Smooth muscle cell (in vitro differentiated cells): ENCODE results near the gene INSL3. TPM values are rescaled to one million over a fixed set of nuclear protein-coding genes. Genes with fewer than 3 reads are reported as not detected.

ENCODE experiments used
- DNase-seq: peaks from one replicate; lab custom pipeline; 2025; ENCODE audit not compliant: unreplicated experiment; lab: John Stamatoyannopoulos, UW
- H2AFZ ChIP-seq: fragments of 200-600 bp; sonication (generic); 2 replicates; pipeline ENCODE4 v1.6.0; 2016; ENCODE audit warnings: antibody characterized with exemption, low read depth, mild to moderate bottlenecking
- H3F3A ChIP-seq: fragments of 200-600 bp; sonication (generic); 2 replicates; pipeline ENCODE4 v1.6.0; 2017; ENCODE audit warnings: antibody characterized with exemption, low read depth
- H3K27ac ChIP-seq: fragments of 200-600 bp; sonication (generic); 2 replicates; pipeline ENCODE4 v1.5.1; 2016; ENCODE audit warnings: low read depth, mild to moderate bottlenecking
- H3K27me3 ChIP-seq: fragments of 200-600 bp; sonication (generic); 2 replicates; pipeline ENCODE4 v1.6.1; 2016; ENCODE audit warnings: low read depth, mild to moderate bottlenecking
- H3K36me3 ChIP-seq: fragments of 200-600 bp; sonication (generic); 2 replicates; pipeline ENCODE4 v1.5.1; 2016; ENCODE audit warnings: low read depth
- H3K4me1 ChIP-seq: fragments of 200-600 bp; sonication (generic); 2 replicates; pipeline ENCODE4 v1.5.1; 2016; ENCODE audit warnings: low read depth
- H3K4me2 ChIP-seq: fragments of 200-600 bp; sonication (generic); 2 replicates; pipeline ENCODE4 v1.6.0; 2016; ENCODE audit warnings: mild to moderate bottlenecking
- H3K4me3 ChIP-seq: fragments of 200-600 bp; sonication (generic); 2 replicates; pipeline ENCODE4 v1.5.1; 2016; ENCODE audit warnings: mild to moderate bottlenecking
- H3K79me2 ChIP-seq: fragments of 200-600 bp; sonication (generic); 2 replicates; pipeline ENCODE4 v1.6.0; 2016; ENCODE audit warnings: low read depth, mild to moderate bottlenecking
- H3K9ac ChIP-seq: fragments of 200-600 bp; sonication (generic); 2 replicates; pipeline ENCODE4 v1.6.0; 2016; ENCODE audit warnings: low read depth
- H3K9me3 ChIP-seq: fragments of 200-600 bp; sonication (generic); replicated peaks from 2 replicates; pipeline ENCODE4 v1.5.1; 2016; ENCODE audit warnings: low read depth
- H4K20me1 ChIP-seq: fragments of 200-600 bp; sonication (generic); 2 replicates; pipeline ENCODE4 v1.6.0; 2016; ENCODE audit warnings: low read depth
- CTCF ChIP-seq: fragments of 200-600 bp; sonication (generic); IDR thresholded peaks from 2 replicates; pipeline ENCODE4 v1.5.1; 2017; ENCODE audit warnings: borderline replicate concordance, mild to moderate bottlenecking, antibody characterized with exemption; ENCODE audit not compliant: insufficient read depth, poor library complexity, severe bottlenecking
- WGBS: methylation state at CpG from one replicate; pipeline ENCODE4 v1.1.7; 2016; ENCODE audit warnings: low lambda C conversion rate; 5-methylcytosine and 5-hydroxymethylcytosine counted together
- polyA plus RNA-seq: library from polyadenylated mRNA; unstranded; fragments of >200 nt; fragmentation: Nextera tagmentation; extraction: Ambion mirVana; gene quantifications from 2 replicates; pipeline ENCODE4 v1.2.1, GENCODE V29; 2016
- total RNA-seq: library from RNA; depleted of rRNA; stranded (reverse); fragments of >200 nt; gene quantifications from 2 replicates; pipeline ENCODE4 v1.2.3, GENCODE V29; 2014

INSL3 gene
- total and polyA plus RNA-seq, 2 experiments from 2014 or later = 0.80 to 1.1 TPM

GRCh38 chr19:17794731-17795494 lies 26.4 kb downstream of the INSL3 start, which contains the start of gene B3GNT3:
B3GNT3 (plus strand) TSS chr19:17795138; CDS start chr19:17807808, 12,670 bp downstream.
- Histone ChIP-seq H3K4me1 (no peaks in the 10 kb centered on the region), H3K4me3 (peak within 1 kb of the TSS; percentile 38), H3K27ac (no peak within 1 kb of the TSS), H4K20me1 (no peaks in the 10 kb centered on the region), H3K9me3 (no peaks in the 10 kb centered on the region), H3K79me2 (no peaks in the 10 kb centered on the region), H3K9ac (no peak within 1 kb of the TSS), H3F3A (no peaks in the 10 kb centered on the region), H3K4me2 (peak within 1 kb of the TSS; percentile 59), H2AFZ (no peak within 1 kb of the TSS), H3K36me3 (no peaks in the 10 kb centered on the region), H3K27me3 (peaks cover 36% of the 10 kb centered on the region)
- TF ChIP-seq CTCF = no peak
- 4% methylated on average over 41 of the region's 50 CpGs for WGBS
- no peak for DNase-seq

- H3K27ac ChIP-seq = no peak overlapping the region
- no peaks in the 10 kb centered on the region for H3K79me2 ChIP-seq
- H3K36me3 ChIP-seq = no peaks in the 10 kb centered on the region
- H3K4me3 ChIP-seq = no peak overlapping the region
- H3K4me1 ChIP-seq = no peaks in the 10 kb centered on the region
- H3K9ac ChIP-seq = no peak overlapping the region
- peaks cover 36% of the 10 kb centered on the region for H3K27me3 ChIP-seq
- TF ChIP-seq CTCF = no peak
- H3K9me3 ChIP-seq = no peaks in the 10 kb centered on the region
- no peak overlapping the region for H2AFZ ChIP-seq
- no peak for DNase-seq
- no peaks in the 10 kb centered on the region for H4K20me1 ChIP-seq
- WGBS = 54% methylated on average over 9 of the region's 9 CpGs
- H3F3A ChIP-seq = no peaks in the 10 kb centered on the region
- H3K4me2 ChIP-seq = no peak overlapping the region
These were observed 26.9 kb downstream of the INSL3 start for GRCh38 chr19:17794412-17794730.

- H3K4me2 ChIP-seq = no peak overlapping the region
- WGBS = 71% methylated on average over 6 of the region's 6 CpGs
- no peaks in the 10 kb centered on the region for H3F3A ChIP-seq
- no peak overlapping the region for H3K9ac ChIP-seq
- H3K36me3 ChIP-seq = no peaks in the 10 kb centered on the region
- H3K79me2 ChIP-seq = no peaks in the 10 kb centered on the region
- no peaks in the 10 kb centered on the region for H4K20me1 ChIP-seq
- peaks cover 21% of the 10 kb centered on the region for H3K27me3 ChIP-seq
- no peak overlapping the region for H3K4me3 ChIP-seq
- no peak overlapping the region for H3K27ac ChIP-seq
- no peak for DNase-seq
- no peak for TF ChIP-seq CTCF
- H3K4me1 ChIP-seq = no peaks in the 10 kb centered on the region
- no peaks in the 10 kb centered on the region for H3K9me3 ChIP-seq
- H2AFZ ChIP-seq = no peak overlapping the region
These were observed 31.1 kb downstream of the INSL3 start for GRCh38 chr19:17790059-17790780.
